Type B pancreatic cell (in vitro differentiated cells): Measurements from ENCODE around the gene SH3TC2. TPM values are rescaled to one million over a fixed set of nuclear protein-coding genes. Genes with fewer than 3 reads are reported as not detected.

Source experiments
- DNase-seq: peaks from one replicate; pipeline ENCODE4 v3.0.0; 2021; ENCODE audit warnings: mixed read lengths; ENCODE audit not compliant: unreplicated experiment; ENCODE audit errors: extremely low spot score
- H3K27ac Mint-ChIP-seq: 2 replicates; pipeline ENCODE4 v1.8.0; 2021; ENCODE audit warnings: mild to moderate bottlenecking, mixed read lengths
- H3K27me3 Mint-ChIP-seq: 2 replicates; pipeline ENCODE4 v1.8.0; 2021; ENCODE audit warnings: mixed read lengths
- H3K36me3 Mint-ChIP-seq: 2 replicates; pipeline ENCODE4 v1.8.0; 2021; ENCODE audit warnings: mixed read lengths
- H3K4me1 Mint-ChIP-seq: one replicate; pipeline ENCODE4 v1.8.0; 2021; ENCODE audit warnings: mixed read lengths; ENCODE audit not compliant: unreplicated experiment
- H3K4me3 Mint-ChIP-seq: 2 replicates; pipeline ENCODE4 v1.8.0; 2021; ENCODE audit warnings: mild to moderate bottlenecking, mixed read lengths
- H3K9me3 Mint-ChIP-seq: 2 replicates; pipeline ENCODE4 v1.8.0; 2021; ENCODE audit warnings: mixed read lengths
- CTCF ChIP-seq: fragments of 200-600 bp; sonication (generic); conservative IDR thresholded peaks from 2 replicates; pipeline ENCODE4 v1.5.0; 2021; ENCODE audit warnings: antibody characterized with exemption, mild to moderate bottlenecking
- total RNA-seq: library from RNA; stranded (reverse); gene quantifications from 2 replicates; pipeline ENCODE4 v1.2.1, GENCODE V29; 2021; ENCODE audit warnings: low replicate concordance

Gene SH3TC2
- total RNA-seq, 1 donor from 2014 or later = 8.6 TPM

- Mint-ChIP-seq H3K4me1 (peaks cover 38% of the 10 kb centered on the region), H3K9me3 (no peaks in the 10 kb centered on the region), H3K36me3 (no peaks in the 10 kb centered on the region), H3K4me3 (no peak overlapping the region), H3K27ac (no peak overlapping the region), H3K27me3 (no peaks in the 10 kb centered on the region)
- no peak for TF ChIP-seq CTCF
- no peak for DNase-seq
Observed at GRCh38 chr5:148972974-148973374, 89.9 kb downstream of the SH3TC2 start.

- Mint-ChIP-seq H3K27ac (no peak overlapping the region), H3K4me1 (peaks cover 41% of the 10 kb centered on the region)
Observed at GRCh38 chr5:148972396-148972795, 90.5 kb downstream of the SH3TC2 start.

GRCh38 chr5:148970876-148971275 lies 92.0 kb downstream of the SH3TC2 start:
- H3K4me1 Mint-ChIP-seq = peaks cover 33% of the 10 kb centered on the region
- no peak overlapping the region for H3K4me3 Mint-ChIP-seq
- no peak for DNase-seq
- H3K27ac Mint-ChIP-seq = no peak overlapping the region
- no peaks in the 10 kb centered on the region for H3K36me3 Mint-ChIP-seq
- H3K27me3 Mint-ChIP-seq = no peaks in the 10 kb centered on the region
- H3K9me3 Mint-ChIP-seq = no peaks in the 10 kb centered on the region
- no peak for TF ChIP-seq CTCF

More at GRCh38 chr5:148972396-148972795, 90.5 kb downstream of the SH3TC2 start:
- Mint-ChIP-seq H3K4me3 (no peak overlapping the region), H3K36me3 (no peaks in the 10 kb centered on the region), H3K27me3 (no peaks in the 10 kb centered on the region), H3K9me3 (no peaks in the 10 kb centered on the region)
- DNase-seq = no peak
- TF ChIP-seq CTCF = no peak

- Mint-ChIP-seq H3K27me3 (no peaks in the 10 kb centered on the region), H3K9me3 (no peaks in the 10 kb centered on the region), H3K4me3 (no peak overlapping the region), H3K36me3 (no peaks in the 10 kb centered on the region), H3K4me1 (peaks cover 34% of the 10 kb centered on the region), H3K27ac (no peak overlapping the region)
- TF ChIP-seq CTCF = no peak
- no peak for DNase-seq
Observed at GRCh38 chr5:148970228-148970627, 92.6 kb downstream of the SH3TC2 start.

GRCh38 chr5:148969291-148969690 lies 93.6 kb downstream of the SH3TC2 start:
- H3K9me3 Mint-ChIP-seq = no peaks in the 10 kb centered on the region
- no peak for TF ChIP-seq CTCF
- no peak overlapping the region for H3K27ac Mint-ChIP-seq
- DNase-seq = no peak
- no peak overlapping the region for H3K4me3 Mint-ChIP-seq
- H3K36me3 Mint-ChIP-seq = no peaks in the 10 kb centered on the region
- peaks cover 34% of the 10 kb centered on the region for H3K4me1 Mint-ChIP-seq
- no peaks in the 10 kb centered on the region for H3K27me3 Mint-ChIP-seq

GRCh38 chr5:148968311-148968710 lies 94.6 kb downstream of the SH3TC2 start:
- no peak for DNase-seq
- Mint-ChIP-seq H3K9me3 (no peaks in the 10 kb centered on the region), H3K27ac (no peak overlapping the region), H3K4me3 (no peak overlapping the region), H3K4me1 (peaks cover 32% of the 10 kb centered on the region), H3K36me3 (no peaks in the 10 kb centered on the region), H3K27me3 (no peaks in the 10 kb centered on the region)
- TF ChIP-seq CTCF = no peak
